ENCODE results near the gene CDC25B. TPM values are rescaled to one million over a fixed set of nuclear protein-coding genes. Genes with fewer than 3 reads are reported as not detected.

Gene CDC25B
- total RNA-seq, 2 experiments from 2014 or later: 58.6 to 58.8 TPM

GRCh38 chr20:3796477-3797225, 541 bp downstream of the CDC25B start:
- ChIA-PET CTCF (interaction anchor here (1.2 to 3.2 kb wide), 4 partner anchors 11 to 29 kb away, joined by 3 to 16 read pairs (median 12); partner anchors contain the start of genes ADISSP, AP5S1 and CENPB), POLR2A (interaction anchor here (0.7 to 1.7 kb wide), 3 partner anchors 14 to 29 kb away, joined by 3 to 6 read pairs (median 6); partner anchors contain the start of gene ADISSP)

- ChIA-PET CTCF (interaction anchor here (3.2 kb wide), 1 partner anchor 23 kb away, joined by 16 read pairs; the partner anchor contains the start of gene AP5S1), POLR2A (interaction anchor here (1.5 kb wide), 1 partner anchor 30 kb away, joined by 6 read pairs; the partner anchor contains the start of gene ADISSP)
Measured at GRCh38 chr20:3797226-3797545, 1.1 kb downstream of the CDC25B start.

GRCh38 chr20:3797592-3798372, 1.7 kb downstream of the CDC25B start:
- CTCF ChIA-PET: no interaction called here
- POLR2A ChIA-PET: interaction anchor here (1.5 kb wide), 1 partner anchor 30 kb away, joined by 6 read pairs; the partner anchor contains the start of gene ADISSP

GRCh38 chr20:3798373-3798768, 2.3 kb downstream of the CDC25B start:
- ChIA-PET POLR2A (no interaction called here), CTCF (no interaction called here)

- ChIA-PET CTCF (interaction anchor here (1.0 to 1.4 kb wide), 2 partner anchors 21 to 22 kb away, joined by 4 to 12 read pairs; partner anchors contain the start of gene AP5S1), POLR2A (interaction anchor here (0.5 to 2.1 kb wide), 2 partner anchors 17 to 390 kb away, joined by 3 to 5 read pairs; no protein-coding TSS in a partner anchor)
Measured at GRCh38 chr20:3798908-3799248, 2.8 kb downstream of the CDC25B start.

- CTCF ChIA-PET: interaction anchor here (0.6 to 1.5 kb wide), 6 partner anchors 11 to 55 kb away, joined by 3 to 12 read pairs (median 4); partner anchors contain the start of genes AP5S1 and CENPB
- POLR2A ChIA-PET: interaction anchor here (0.6 to 2.1 kb wide), 2 partner anchors 9 to 15 kb away, joined by 4 to 5 read pairs; no protein-coding TSS in a partner anchor
Measured at GRCh38 chr20:3800256-3800877, 4.3 kb downstream of the CDC25B start.

GRCh38 chr20:3800878-3801260, 4.8 kb downstream of the CDC25B start:
- CTCF ChIA-PET: interaction anchor here (0.9 to 1.5 kb wide), 4 partner anchors 10 to 242 kb away, joined by 3 to 6 read pairs (median 4); no protein-coding TSS in a partner anchor

GRCh38 chr20:3801299-3801698, 5.2 kb downstream of the CDC25B start:
- POLR2A ChIA-PET: interaction anchor here (0.6 kb wide), 2 partner anchors 8 to 44 kb away, joined by 4 to 6 read pairs; no protein-coding TSS in a partner anchor
- CTCF ChIA-PET: interaction anchor here (0.9 to 1.5 kb wide), 4 partner anchors 10 to 241 kb away, joined by 3 to 6 read pairs (median 4); no protein-coding TSS in a partner anchor

More at GRCh38 chr20:3800878-3801260, 4.8 kb downstream of the CDC25B start:
- POLR2A ChIA-PET: interaction anchor here (0.6 to 2.1 kb wide), 2 partner anchors 9 to 15 kb away, joined by 4 to 5 read pairs; no protein-coding TSS in a partner anchor

- ChIA-PET CTCF (interaction anchor here (0.9 kb wide), 1 partner anchor 241 kb away, joined by 3 read pairs; no protein-coding TSS in a partner anchor), POLR2A (interaction anchor here (0.6 kb wide), 1 partner anchor 43 kb away, joined by 6 read pairs; no protein-coding TSS in a partner anchor)
Measured at GRCh38 chr20:3801846-3802245, 5.7 kb downstream of the CDC25B start.

- POLR2A ChIA-PET: no interaction called here
- CTCF ChIA-PET: interaction anchor here (2.0 kb wide), 1 partner anchor 18 kb away, joined by 5 read pairs; the partner anchor contains the start of gene AP5S1
Measured at GRCh38 chr20:3802524-3803239, 6.6 kb downstream of the CDC25B start.

- ChIA-PET POLR2A (no interaction called here), CTCF (interaction anchor here (2.0 kb wide), 1 partner anchor 17 kb away, joined by 5 read pairs; the partner anchor contains the start of gene AP5S1)
Measured at GRCh38 chr20:3803289-3803688, 7.2 kb downstream of the CDC25B start.

- ChIA-PET POLR2A (no interaction called here), CTCF (interaction anchor here (0.6 to 2.0 kb wide), 2 partner anchors 16 to 92 kb away, joined by 3 to 5 read pairs; partner anchors contain the start of gene AP5S1)
Measured at GRCh38 chr20:3803854-3804253, 7.7 kb downstream of the CDC25B start.

- ChIA-PET POLR2A (no interaction called here), CTCF (interaction anchor here (0.6 to 2.0 kb wide), 3 partner anchors 15 to 91 kb away, joined by 3 to 5 read pairs (median 3); partner anchors contain the start of gene AP5S1)
Measured at GRCh38 chr20:3804254-3804751, 8.2 kb downstream of the CDC25B start.

- POLR2A ChIA-PET: no interaction called here
- CTCF ChIA-PET: interaction anchor here (0.6 to 1.0 kb wide), 2 partner anchors 15 to 277 kb away, joined by 3 to 4 read pairs; no protein-coding TSS in a partner anchor
Measured at GRCh38 chr20:3804781-3805180, 8.7 kb downstream of the CDC25B start.

GRCh38 chr20:3808544-3808943, 12.4 kb downstream of the CDC25B start:
- POLR2A ChIA-PET: interaction anchor here (0.6 kb wide), 1 partner anchor 334 kb away, joined by 3 read pairs; no protein-coding TSS in a partner anchor
- CTCF ChIA-PET: interaction anchor here (0.6 kb wide), 1 partner anchor 8 kb away, joined by 3 read pairs; no protein-coding TSS in a partner anchor

- ChIA-PET CTCF (interaction anchor here (0.8 to 3.6 kb wide), 6 partner anchors 9 to 135 kb away, joined by 3 to 19 read pairs (median 8); partner anchors contain the start of genes AP5S1, CDC25B and CENPB), POLR2A (interaction anchor here (0.6 to 0.9 kb wide), 7 partner anchors 9 to 621 kb away, joined by 3 to 4 read pairs (median 3); partner anchors contain the start of genes ADISSP, AP5S1, CDC25B and CENPB)
Measured at GRCh38 chr20:3811467-3812258, 15.6 kb downstream of the CDC25B start.

All from activated CD8-positive, alpha-beta memory T cell treated with anti-CD3 and anti-CD28 coated beads for 36 hours (primary cell).